22Rv1 (cell line): ENCODE measurements around the gene ATP13A3.

ENCODE experiments used
- H3K27ac ChIP-seq: fragments of 450-650 bp; 2 replicates; pipeline ENCODE4 v1.5.1; 2017
- ZFX ChIP-seq: fragments of 450-650 bp; IDR thresholded peaks from 2 replicates; pipeline ENCODE4 v1.6.1; 2017; ENCODE audit warnings: antibody characterized with exemption, borderline replicate concordance
- TF ChIP-seq, protein P1 (sequence below): fragments of 450-650 bp; IDR thresholded peaks from 2 replicates; pipeline ENCODE4 v1.5.1; 2017; ENCODE audit warnings: mild to moderate bottlenecking

Gene ATP13A3

DNA sequence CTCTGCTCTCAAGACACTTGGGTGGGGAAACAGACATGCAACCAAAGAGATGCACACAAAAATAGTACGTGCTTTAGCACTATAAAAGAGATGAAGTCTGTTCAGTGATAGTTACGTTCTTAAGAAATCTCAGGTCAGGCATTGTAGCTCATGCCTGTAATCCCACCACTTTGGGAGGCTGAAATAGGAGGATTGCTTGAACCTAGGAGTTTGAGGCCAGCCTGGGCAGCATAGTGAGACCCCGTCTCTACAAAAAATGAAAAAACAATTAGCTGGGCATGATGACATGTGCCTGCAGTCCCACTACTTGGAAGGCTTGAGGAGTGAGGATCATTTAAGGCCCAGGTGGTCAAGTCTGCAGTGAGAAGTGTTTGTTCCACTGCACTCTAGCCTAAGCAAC lies 52.3 kb downstream of the ATP13A3 start:
- no peak overlapping the region for H3K27ac ChIP-seq
- TF ChIP-seq, protein P1, sequence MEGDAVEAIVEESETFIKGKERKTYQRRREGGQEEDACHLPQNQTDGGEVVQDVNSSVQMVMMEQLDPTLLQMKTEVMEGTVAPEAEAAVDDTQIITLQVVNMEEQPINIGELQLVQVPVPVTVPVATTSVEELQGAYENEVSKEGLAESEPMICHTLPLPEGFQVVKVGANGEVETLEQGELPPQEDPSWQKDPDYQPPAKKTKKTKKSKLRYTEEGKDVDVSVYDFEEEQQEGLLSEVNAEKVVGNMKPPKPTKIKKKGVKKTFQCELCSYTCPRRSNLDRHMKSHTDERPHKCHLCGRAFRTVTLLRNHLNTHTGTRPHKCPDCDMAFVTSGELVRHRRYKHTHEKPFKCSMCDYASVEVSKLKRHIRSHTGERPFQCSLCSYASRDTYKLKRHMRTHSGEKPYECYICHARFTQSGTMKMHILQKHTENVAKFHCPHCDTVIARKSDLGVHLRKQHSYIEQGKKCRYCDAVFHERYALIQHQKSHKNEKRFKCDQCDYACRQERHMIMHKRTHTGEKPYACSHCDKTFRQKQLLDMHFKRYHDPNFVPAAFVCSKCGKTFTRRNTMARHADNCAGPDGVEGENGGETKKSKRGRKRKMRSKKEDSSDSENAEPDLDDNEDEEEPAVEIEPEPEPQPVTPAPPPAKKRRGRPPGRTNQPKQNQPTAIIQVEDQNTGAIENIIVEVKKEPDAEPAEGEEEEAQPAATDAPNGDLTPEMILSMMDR = no peak
- no peak for TF ChIP-seq ZFX

DNA sequence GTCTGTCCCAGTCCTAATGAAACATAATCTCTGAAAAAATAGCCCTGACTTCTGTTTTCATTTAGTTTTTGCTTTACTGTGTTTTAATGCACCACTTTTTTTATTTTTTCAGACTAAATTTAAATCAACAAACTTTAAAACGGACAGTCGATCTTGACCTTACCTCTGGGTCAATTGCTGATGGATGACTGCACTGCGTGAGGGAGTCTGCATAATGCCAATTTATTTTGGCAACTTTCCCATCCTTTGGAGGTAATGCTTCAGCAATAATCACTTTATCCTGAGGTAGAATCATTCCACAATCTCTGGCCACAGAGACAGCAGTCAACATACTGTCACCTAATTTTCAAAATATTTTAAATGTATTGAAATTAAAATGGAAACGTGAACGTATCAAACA lies 55.2 kb downstream of the ATP13A3 start:
- no peak overlapping the region for H3K27ac ChIP-seq
- TF ChIP-seq ZFX = no peak
- TF ChIP-seq, protein P1 = no peak

DNA sequence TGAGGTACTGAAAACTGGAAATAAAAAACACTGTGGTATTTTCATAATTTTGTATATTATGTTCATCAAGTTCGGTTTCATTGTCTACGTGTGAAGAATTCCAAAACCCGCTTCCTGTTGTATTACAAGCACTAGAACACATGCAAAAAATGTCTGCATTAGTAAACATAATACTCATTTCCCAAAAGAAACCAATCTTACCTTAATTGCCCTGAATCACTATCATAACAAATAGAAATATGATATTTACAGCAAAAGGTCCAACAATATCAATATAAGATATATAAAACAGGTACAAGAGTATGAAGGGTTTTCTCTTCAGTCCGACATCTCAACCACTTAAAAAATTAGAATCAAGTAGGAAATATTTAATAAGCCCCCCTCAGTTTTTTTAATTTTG lies 61.4 kb downstream of the ATP13A3 start:
- no peak overlapping the region for H3K27ac ChIP-seq
- TF ChIP-seq, protein P1 = no peak
- no peak for TF ChIP-seq ZFX

DNA sequence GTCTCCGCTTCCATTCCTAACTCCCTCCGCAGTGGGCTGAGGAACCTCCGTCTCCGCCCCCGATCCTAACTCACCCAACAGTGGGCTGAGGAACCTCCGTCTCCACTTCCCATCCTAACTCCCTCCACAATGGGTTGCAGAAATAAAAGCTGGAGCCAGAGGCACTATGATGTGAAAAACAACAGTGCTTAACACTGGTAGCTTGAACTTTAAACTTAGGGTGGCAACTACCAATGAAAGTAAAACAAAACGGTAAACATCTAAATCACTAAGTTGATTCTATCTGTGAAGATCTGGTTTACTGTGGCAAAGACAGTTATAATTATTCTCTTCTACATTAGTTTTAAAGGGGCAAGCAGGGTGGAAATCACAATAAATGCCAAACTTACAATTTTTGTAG lies 61.8 kb downstream of the ATP13A3 start:
- TF ChIP-seq, protein P1 = no peak
- no peak for TF ChIP-seq ZFX
- no peak overlapping the region for H3K27ac ChIP-seq

DNA sequence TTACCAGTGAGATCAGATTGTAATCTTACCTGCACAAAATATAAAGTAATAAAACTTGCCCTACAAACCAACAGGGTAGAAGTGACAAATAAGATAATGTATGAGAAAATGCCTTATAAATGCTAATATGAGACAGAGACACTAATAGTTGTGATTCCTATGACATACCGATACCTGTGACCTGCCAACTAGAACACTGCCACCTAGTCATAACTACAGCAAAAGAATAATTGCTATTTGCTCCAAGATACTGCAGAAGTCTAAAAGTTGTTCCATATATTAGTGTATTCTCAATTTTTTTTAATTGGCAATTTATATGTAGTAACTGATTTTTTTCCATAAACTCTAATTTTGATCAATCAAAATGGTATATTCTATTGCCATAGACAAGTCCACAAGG lies 62.4 kb downstream of the ATP13A3 start:
- no peak overlapping the region for H3K27ac ChIP-seq
- no peak for TF ChIP-seq ZFX

DNA sequence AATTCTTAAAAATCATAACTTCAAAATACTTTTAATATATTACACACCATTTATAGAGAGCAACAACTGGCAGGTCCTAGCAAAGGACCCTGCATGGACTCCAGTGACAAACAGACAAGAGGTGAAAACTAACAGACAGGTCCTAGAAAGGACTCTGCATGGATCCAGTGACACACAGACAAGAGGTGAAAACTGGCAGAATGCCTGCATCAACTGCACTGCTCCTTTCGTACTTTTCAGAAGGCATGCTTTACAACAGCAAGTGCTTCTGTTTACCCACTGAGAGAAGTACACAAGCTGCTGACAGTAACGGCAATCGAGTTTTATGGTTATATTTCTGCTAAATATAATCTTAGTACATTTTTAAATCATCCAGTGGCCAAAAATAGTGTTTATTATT lies 63.5 kb downstream of the ATP13A3 start:
- H3K27ac ChIP-seq = no peak overlapping the region
- TF ChIP-seq, protein P1 = no peak
- TF ChIP-seq ZFX = no peak

DNA sequence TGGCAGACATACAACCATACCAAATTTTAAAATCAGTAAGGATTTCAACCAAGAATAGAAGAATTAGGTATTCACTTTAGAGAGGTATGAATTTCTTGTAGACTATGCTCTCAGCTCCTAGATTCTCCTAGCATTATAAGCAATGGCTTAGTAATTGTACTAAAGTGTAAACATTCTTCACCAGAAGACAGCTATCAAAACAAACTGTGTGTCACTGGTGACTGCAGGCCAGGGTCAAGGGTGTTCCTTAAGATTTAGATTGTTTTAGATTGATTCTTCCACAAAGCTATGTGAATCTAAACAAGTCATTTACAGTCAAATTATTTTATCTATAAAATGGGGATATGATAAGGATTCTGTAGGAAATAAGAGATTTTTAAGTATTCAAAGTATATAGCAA lies 64.6 kb downstream of the ATP13A3 start:
- H3K27ac ChIP-seq = no peak overlapping the region
- TF ChIP-seq, protein P1 = no peak
- no peak for TF ChIP-seq ZFX

DNA sequence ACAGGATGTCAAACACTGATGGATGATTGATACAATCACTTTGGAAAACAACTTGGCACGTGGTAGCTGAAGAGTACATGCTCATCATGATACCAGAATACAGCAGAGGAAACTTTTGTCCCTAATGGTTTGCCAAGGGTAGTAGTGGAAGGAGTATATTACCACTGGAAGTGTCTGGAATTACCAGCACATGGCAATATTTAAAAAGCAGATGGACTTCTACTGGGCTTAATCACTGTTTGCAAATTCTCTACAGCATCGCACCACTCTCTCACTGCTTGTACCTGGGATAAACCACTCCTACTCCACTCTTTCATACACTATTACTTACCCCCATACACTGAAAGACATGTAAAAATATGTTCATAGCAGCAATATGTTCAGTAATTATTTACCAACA lies 68.1 kb downstream of the ATP13A3 start:
- no peak for TF ChIP-seq ZFX
- TF ChIP-seq, protein P1 = no peak

More for the DNA sequence above, 68.1 kb downstream of the ATP13A3 start:
- no peak overlapping the region for H3K27ac ChIP-seq
